H1 (cell line): ENCODE results near the gene CXorf49. TPM values are rescaled to one million over a fixed set of nuclear protein-coding genes. Genes with fewer than 3 reads are reported as not detected.

ENCODE experiments used
- CTCF ChIA-PET: fragments of 300-600 bp; sonication (Branson Sonifier 250); formaldehyde crosslinking; loops from one replicate; lab custom pipeline; 2021; ENCODE audit not compliant: partially characterized antibody; lab: Charles Lee
- POLR2A ChIA-PET: fragments of 300-600 bp; sonication (Branson Sonifier 250); formaldehyde crosslinking; loops from one replicate; lab custom pipeline; 2021; ENCODE audit warnings: inconsistent platforms; ENCODE audit not compliant: partially characterized antibody; lab: Charles Lee
- DNase-seq, 2 experiments: peaks; one replicate each; pipeline versions ENCODE4 v3.0.0 to v3.0.0-alpha.2; 2010 to 2022; ENCODE audit warnings: low spot score in 2 of 2, low read depth in 1 of 2, mixed read lengths in 1 of 2
- FAIRE-seq: peaks from 2 replicates; lab custom pipeline; 2011; peaks lifted over from hg19 to GRCh38; lab: Jason Lieb, UNC
- H2AFZ ChIP-seq: 2 replicates; pipeline ENCODE4 v1.8.1; 2012; ENCODE audit warnings: low read length, inconsistent platforms
- H2AK5ac ChIP-seq: 2 replicates; pipeline ENCODE4 v1.6.1; 2013; ENCODE audit warnings: low read depth, low read length
- H2BK120ac ChIP-seq: replicated peaks from 2 replicates; pipeline ENCODE3; 2013; ENCODE audit warnings: low read depth, low read length, inconsistent platforms
- H2BK12ac ChIP-seq: 2 replicates; pipeline ENCODE4 v1.6.1; 2013; ENCODE audit warnings: low read depth, low read length
- H2BK15ac ChIP-seq: 2 replicates; pipeline ENCODE4 v1.6.1; 2013; ENCODE audit warnings: low read length
- H2BK20ac ChIP-seq: 2 replicates; pipeline ENCODE4 v1.6.1; 2013; ENCODE audit warnings: low read length
- H2BK5ac ChIP-seq: 2 replicates; pipeline ENCODE4 v1.6.1; 2013; ENCODE audit warnings: low read depth, low read length
- H3K14ac ChIP-seq: 2 replicates; pipeline ENCODE4 v1.6.1; 2013; ENCODE audit warnings: inconsistent platforms; ENCODE audit not compliant: insufficient read length
- H3K18ac ChIP-seq: 2 replicates; pipeline ENCODE4 v1.6.1; 2013; ENCODE audit warnings: low read length; ENCODE audit errors: extremely low read depth
- H3K23ac ChIP-seq: 2 replicates; pipeline ENCODE4 v1.6.1; 2013; ENCODE audit warnings: inconsistent platforms; ENCODE audit not compliant: insufficient read length
- H3K23me2 ChIP-seq: 2 replicates; pipeline ENCODE4 v1.6.1; 2013; ENCODE audit warnings: low read depth, low read length
- H3K27ac ChIP-seq: 2 replicates; pipeline ENCODE4 v1.6.1; 2011; ENCODE audit warnings: low read depth, low read length, inconsistent platforms
- H3K27me3 ChIP-seq, 4 experiments: replicated peaks in 1 of 4; 1 replicate in 1 of 4; 2 replicates in 3 of 4; pipeline versions ENCODE4 v1.6.1 to v1.8.1; 2011 to 2013; ENCODE audit warnings: low read length in 3 of 4, mild to moderate bottlenecking in 3 of 4, inconsistent platforms in 2 of 4, mixed read lengths in 2 of 4, moderate library complexity in 1 of 4; ENCODE audit not compliant: control insufficient read depth in 3 of 4, insufficient read depth in 3 of 4; ENCODE audit errors: extremely low read depth in 1 of 4
- H3K36me3 ChIP-seq, 4 experiments: 2 replicates each; pipeline versions ENCODE4 v1.6.1 to v1.8.1; 2011 to 2013; ENCODE audit warnings: mild to moderate bottlenecking in 4 of 4, low read length in 3 of 4, moderate library complexity in 2 of 4, control low read depth in 1 of 4, inconsistent platforms in 1 of 4; ENCODE audit not compliant: insufficient read depth in 4 of 4, control insufficient read depth in 2 of 4
- H3K4ac ChIP-seq: replicated peaks from 2 replicates; pipeline ENCODE3; 2013; ENCODE audit warnings: low read length, low read depth, mixed read lengths, inconsistent platforms; ENCODE audit not compliant: insufficient read length
- H3K4me1 ChIP-seq, 4 experiments: replicated peaks in 1 of 4; 1 replicate in 1 of 4; 2 replicates in 3 of 4; pipeline versions ENCODE4 v1.6.1 to v1.8.1; 2011 to 2013; ENCODE audit warnings: low read length in 3 of 4, inconsistent platforms in 2 of 4, mixed read lengths in 1 of 4; ENCODE audit not compliant: insufficient read depth in 4 of 4, control insufficient read depth in 3 of 4
- H3K4me2 ChIP-seq, 2 experiments: 2 replicates each; pipeline versions ENCODE4 v1.6.1 to v1.8.1; 2011 to 2013; ENCODE audit warnings: low read depth in 2 of 2, low read length in 2 of 2, control low read depth in 1 of 2, inconsistent platforms in 1 of 2, mild to moderate bottlenecking in 1 of 2; ENCODE audit not compliant: insufficient read depth in 1 of 2
- H3K4me3 ChIP-seq, 4 experiments: fragments of 200-600, 300-600 bp in 1 of 4; sonication (generic), shearing (Covaris generic), sonication (Bioruptor Twin) in 1 of 4; 2 replicates each; pipeline versions ENCODE4 v1.5.1 to v1.8.1; 2011 to 2016; ENCODE audit warnings: low read length in 4 of 4, low read depth in 3 of 4, control low read depth in 2 of 4, inconsistent platforms in 2 of 4, mild to moderate bottlenecking in 2 of 4, mixed read lengths in 1 of 4, moderate library complexity in 1 of 4; ENCODE audit not compliant: insufficient read depth in 2 of 4; ENCODE audit errors: extremely low read depth in 1 of 4
- H3K56ac ChIP-seq: replicated peaks from 2 replicates; pipeline ENCODE3; 2013; ENCODE audit warnings: low read depth, mild to moderate bottlenecking, mixed read lengths, low read length, inconsistent platforms; ENCODE audit not compliant: insufficient read length
- H3K79me1 ChIP-seq: 2 replicates; pipeline ENCODE4 v1.6.1; 2013; ENCODE audit warnings: low read depth, low read length, control low read depth
- H3K79me2 ChIP-seq, 2 experiments: 2 replicates each; pipeline versions ENCODE4 v1.6.1 to v1.8.1; 2012 to 2013; ENCODE audit warnings: low read length in 2 of 2, mild to moderate bottlenecking in 2 of 2, inconsistent platforms in 1 of 2; ENCODE audit not compliant: insufficient read depth in 2 of 2, control insufficient read depth in 1 of 2
- H3K9ac ChIP-seq, 4 experiments: replicated peaks in 1 of 4; 1 replicate in 1 of 4; 2 replicates in 3 of 4; pipeline versions ENCODE4 v1.6.1 to v1.8.1; 2011 to 2013; ENCODE audit warnings: low read depth in 3 of 4, low read length in 3 of 4, control low read depth in 2 of 4, mild to moderate bottlenecking in 2 of 4, moderate library complexity in 2 of 4, inconsistent platforms in 1 of 4; ENCODE audit errors: extremely low read depth in 1 of 4
- H3K9me3 ChIP-seq, 2 experiments: 2 replicates each; pipeline versions ENCODE4 v1.6.1 to v1.8.1; 2012 to 2013; ENCODE audit warnings: mild to moderate bottlenecking in 2 of 2, moderate library complexity in 2 of 2, control low read depth in 1 of 2, inconsistent platforms in 1 of 2, low read depth in 1 of 2, low read length in 1 of 2, mixed read lengths in 1 of 2; ENCODE audit not compliant: insufficient read depth in 2 of 2
- H4K20me1 ChIP-seq, 2 experiments: replicated peaks in 1 of 2; 2 replicates each; pipeline versions ENCODE3 to v1.8.1; 2011 to 2013; ENCODE audit warnings: inconsistent platforms in 2 of 2, low read length in 2 of 2, mild to moderate bottlenecking in 1 of 2; ENCODE audit not compliant: insufficient read depth in 2 of 2, control insufficient read depth in 1 of 2
- H4K5ac ChIP-seq: 2 replicates; pipeline ENCODE4 v1.6.1; 2013; ENCODE audit warnings: low read length, low read depth, mixed read lengths, inconsistent platforms; ENCODE audit not compliant: insufficient read length
- H4K8ac ChIP-seq: 2 replicates; pipeline ENCODE4 v1.8.0; 2013; ENCODE audit warnings: mild to moderate bottlenecking, moderate library complexity, low read length, inconsistent platforms; ENCODE audit not compliant: insufficient read depth; ENCODE audit errors: extremely low read depth
- H4K91ac ChIP-seq: replicated peaks from 2 replicates; pipeline ENCODE3; 2013; ENCODE audit warnings: low read length, mixed read lengths, inconsistent platforms; ENCODE audit not compliant: insufficient read length
- BCL11A ChIP-seq, 2 experiments: IDR thresholded peaks; one replicate each; pipeline ENCODE4 v1.6.1; 2011; ENCODE audit warnings: low read depth in 2 of 2, low read length in 2 of 2, mild to moderate bottlenecking in 2 of 2
- CEBPB ChIP-seq: IDR thresholded peaks from 2 replicates; pipeline ENCODE4 v1.6.1; 2012; ENCODE audit warnings: low read depth, low read length
- CREB1 ChIP-seq: IDR thresholded peaks from 2 replicates; pipeline ENCODE4 v1.6.1; 2012; ENCODE audit warnings: inconsistent platforms
- NANOG ChIP-seq: IDR thresholded peaks from 2 replicates; pipeline ENCODE4 v1.6.1; 2011; ENCODE audit warnings: low read length, low read depth, mild to moderate bottlenecking, inconsistent platforms; ENCODE audit not compliant: insufficient read depth, poor library complexity, severe bottlenecking
- RBBP5 ChIP-seq: IDR thresholded peaks from 2 replicates; pipeline ENCODE4 v1.7.1; 2012; ENCODE audit warnings: low read depth, mild to moderate bottlenecking, inconsistent platforms, low read length, moderate library complexity, borderline replicate concordance
- RFX5 ChIP-seq: IDR thresholded peaks from 2 replicates; pipeline ENCODE4 v1.6.1; 2011; ENCODE audit warnings: low read depth, low read length, improper control_type of control experiment, borderline replicate concordance
- SAP30 ChIP-seq: fragments of 300-600 bp; sonication (generic); IDR thresholded peaks from 2 replicates; pipeline ENCODE4 v1.7.1; 2012; ENCODE audit warnings: low read length, moderate library complexity, mild to moderate bottlenecking, inconsistent platforms; ENCODE audit not compliant: insufficient read depth, insufficient replicate concordance
- SIN3A ChIP-seq, 2 experiments: IDR thresholded peaks in 1 of 2; conservative IDR thresholded peaks in 1 of 2; 2 replicates each; pipeline ENCODE4 v1.6.1; 2011 to 2012; ENCODE audit warnings: low read length in 2 of 2, improper control_type of control experiment in 1 of 2, low read depth in 1 of 2, mild to moderate bottlenecking in 1 of 2
- SIRT6 ChIP-seq: IDR thresholded peaks from one replicate; pipeline ENCODE4 v1.7.1; 2012; ENCODE audit warnings: low read length, inconsistent platforms
- SRF ChIP-seq: IDR thresholded peaks from 2 replicates; pipeline ENCODE4 v1.6.1; 2011; ENCODE audit warnings: mild to moderate bottlenecking, low read depth, low read length, moderate library complexity
- TEAD4 ChIP-seq: IDR thresholded peaks from 2 replicates; pipeline ENCODE4 v1.6.1; 2012; ENCODE audit warnings: low read depth, low read length, inconsistent platforms, mixed read lengths
- WGBS, 2 experiments: shearing (Covaris generic) in 1 of 2; methylation state at CpG; one replicate each; pipeline versions ENCODE4 v1.1.6 to v1.1.7; 2013 to 2015; ENCODE audit warnings: low lambda C conversion rate in 2 of 2, mixed read lengths in 2 of 2, inconsistent platforms in 1 of 2, low coverage in 1 of 2, missing lambda C conversion rate in 1 of 2; ENCODE audit not compliant: insufficient replicate concordance in 2 of 2, insufficient coverage in 1 of 2, insufficient read length in 1 of 2; ENCODE audit errors: extremely low coverage in 1 of 2, missing lambda C conversion rate in 1 of 2; 5-methylcytosine and 5-hydroxymethylcytosine counted together
- polyA plus RNA-seq, 7 experiments: library from polyadenylated mRNA; depleted of rRNA in 3 of 7; stranded (reverse) in 5 of 7; unstranded in 2 of 7; fragments of >200 nt in 5 of 7; fragments of 200-250 nt in 2 of 7; gene quantifications; 1 replicate in 5 of 7; 2 replicates in 1 of 7; 4 replicates in 1 of 7; pipeline versions ENCODE4 v1.2.1 to v1.2.3, GENCODE V29; 2011 to 2013; ENCODE audit warnings: missing spikeins in 2 of 7, mixed read lengths in 2 of 7
- total RNA-seq: library from RNA; stranded (reverse); fragmentation: NEBNext Ultra II Directional; extraction: Animal tissue kit (Norgen Biotek cat#: 25700); gene quantifications from 2 replicates; pipeline ENCODE4 v1.2.1, GENCODE V29; 2021
- TF ChIP-seq, protein P1 (sequence below), 3 experiments: IDR thresholded peaks; 1 replicate in 2 of 3; 2 replicates in 1 of 3; pipeline versions ENCODE4 v1.5.1 to v1.6.1; 2011; ENCODE audit warnings: low read length in 3 of 3, mild to moderate bottlenecking in 3 of 3, inconsistent platforms in 2 of 3, low read depth in 1 of 3, moderate library complexity in 1 of 3; ENCODE audit not compliant: insufficient read depth in 1 of 3; ENCODE audit errors: control extremely low read depth in 1 of 3

The CXorf49 gene
- total and polyA plus RNA-seq, 2 of the 8 experiments (the other 6 are each of a cell fraction or from before 2014, with no cell fraction given), result not detected

DNA sequence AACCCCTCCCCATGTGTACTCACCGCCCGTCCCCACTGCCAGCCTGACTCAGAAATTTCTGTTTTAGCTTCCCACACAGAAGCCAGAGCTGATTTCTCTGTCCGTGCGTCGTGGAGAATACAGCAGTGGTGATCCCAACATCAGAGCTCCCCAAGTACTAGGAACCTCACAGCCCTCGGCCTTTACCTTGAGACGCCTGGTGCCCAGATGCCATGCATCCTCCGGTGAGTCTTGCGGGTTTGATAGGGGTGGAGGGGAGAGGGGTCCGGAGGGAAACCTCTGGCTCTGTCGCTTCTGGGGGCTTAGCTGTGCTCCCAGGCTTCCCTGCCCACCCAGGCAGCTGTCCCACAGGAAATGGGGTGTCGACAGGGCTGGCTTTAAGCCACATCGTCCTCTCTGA, 48.6 kb downstream of the CXorf49 start:
- Histone ChIP-seq H2BK15ac (no peak overlapping the region), H2AK5ac (no peak overlapping the region), H2BK120ac (no peak overlapping the region), H3K4ac (no peak overlapping the region), H3K14ac (no peak overlapping the region), H3K9me3 (no peaks in the 10 kb centered on the region), H2AFZ (no peak overlapping the region), H3K23me2 (no peaks in the 10 kb centered on the region), H3K4me1 (no peaks in the 10 kb centered on the region), H3K79me2 (no peaks in the 10 kb centered on the region), H3K79me1 (no peaks in the 10 kb centered on the region), H3K18ac (no peak overlapping the region), H2BK20ac (no peak overlapping the region), H4K8ac (no peak overlapping the region), H3K27me3 (no peaks in the 10 kb centered on the region), H4K91ac (no peak overlapping the region), H2BK12ac (no peak overlapping the region), H3K9ac (no peak overlapping the region), H3K36me3 (no peaks in the 10 kb centered on the region), H3K56ac (no peak overlapping the region), H4K5ac (no peak overlapping the region), H3K23ac (no peak overlapping the region), H3K4me2 (no peak overlapping the region), H3K4me3 (no peak overlapping the region), H4K20me1 (no peaks in the 10 kb centered on the region), H2BK5ac (no peak overlapping the region), H3K27ac (no peak overlapping the region)
- ChIA-PET CTCF (interaction anchor here (1.0 kb wide), 1 partner anchor 120 kb away, joined by 3 read pairs; no protein-coding TSS in a partner anchor), POLR2A (no interaction called here)
- DNase-seq (no peak), FAIRE-seq (no peak)
- WGBS, 2 experiments, result 92% methylated on average over 2 of the region's 13 CpGs; no CpG with 5 or more reads in 1 of the 2 experiments
- no peak for TF ChIP-seq SAP30
- TF ChIP-seq SIRT6, result no peak
- TF ChIP-seq NANOG, result no peak
- TF ChIP-seq TEAD4, result no peak
- TF ChIP-seq BCL11A (IDR thresholded peaks at IDR 0.05; ENCODE audit: low read depth in 2 of 2, low read length in 2 of 2), result no peak
- no peak for TF ChIP-seq RFX5
- no peak for TF ChIP-seq CREB1
- TF ChIP-seq, protein P1, sequence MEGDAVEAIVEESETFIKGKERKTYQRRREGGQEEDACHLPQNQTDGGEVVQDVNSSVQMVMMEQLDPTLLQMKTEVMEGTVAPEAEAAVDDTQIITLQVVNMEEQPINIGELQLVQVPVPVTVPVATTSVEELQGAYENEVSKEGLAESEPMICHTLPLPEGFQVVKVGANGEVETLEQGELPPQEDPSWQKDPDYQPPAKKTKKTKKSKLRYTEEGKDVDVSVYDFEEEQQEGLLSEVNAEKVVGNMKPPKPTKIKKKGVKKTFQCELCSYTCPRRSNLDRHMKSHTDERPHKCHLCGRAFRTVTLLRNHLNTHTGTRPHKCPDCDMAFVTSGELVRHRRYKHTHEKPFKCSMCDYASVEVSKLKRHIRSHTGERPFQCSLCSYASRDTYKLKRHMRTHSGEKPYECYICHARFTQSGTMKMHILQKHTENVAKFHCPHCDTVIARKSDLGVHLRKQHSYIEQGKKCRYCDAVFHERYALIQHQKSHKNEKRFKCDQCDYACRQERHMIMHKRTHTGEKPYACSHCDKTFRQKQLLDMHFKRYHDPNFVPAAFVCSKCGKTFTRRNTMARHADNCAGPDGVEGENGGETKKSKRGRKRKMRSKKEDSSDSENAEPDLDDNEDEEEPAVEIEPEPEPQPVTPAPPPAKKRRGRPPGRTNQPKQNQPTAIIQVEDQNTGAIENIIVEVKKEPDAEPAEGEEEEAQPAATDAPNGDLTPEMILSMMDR (IDR thresholded peaks at IDR 0.05; ENCODE audit: control extremely low read depth in 1 of 3, insufficient read depth in 1 of 3, low read depth in 1 of 3, low read length in 3 of 3), result no peak
- TF ChIP-seq SIN3A (conservative IDR thresholded peaks at IDR 0.05 in 1 of 2, IDR thresholded peaks at IDR 0.05 in 1 of 2; ENCODE audit: low read depth in 1 of 2, low read length in 2 of 2), result no peak
- no peak for TF ChIP-seq RBBP5
- TF ChIP-seq SRF, result no peak
- TF ChIP-seq CEBPB, result no peak
